ENCODE data around the gene RAB13.

Gene RAB13

GRCh38 chr1:153977250-153978240, 8.6 kb downstream of the RAB13 start, which contains the start of gene JTB:
JTB (minus strand) TSS chr1:153977674; CDS start chr1:153977252, 422 bp downstream.
- DNase-seq (ENCODE audit: low spot score) = peak; percentile 86

- DNase-seq (ENCODE audit: low spot score) = no peak
Observed at GRCh38 chr1:153976819-153977249, 9.3 kb downstream of the RAB13 start.

- DNase-seq (ENCODE audit: low spot score) = no peak
Observed at GRCh38 chr1:153973525-153973924, 12.6 kb downstream of the RAB13 start.

- DNase-seq (ENCODE audit: low spot score) = no peak
Observed at GRCh38 chr1:153973071-153973470, 13.1 kb downstream of the RAB13 start.

- no peak for DNase-seq (ENCODE audit: low spot score)
Observed at GRCh38 chr1:153970346-153970745, 15.8 kb downstream of the RAB13 start.

GRCh38 chr1:153968972-153969371, 17.2 kb downstream of the RAB13 start:
- DNase-seq (ENCODE audit: low spot score) = no peak

- DNase-seq (ENCODE audit: low spot score) = no peak
Observed at GRCh38 chr1:153968408-153968807, 17.7 kb downstream of the RAB13 start.

- no peak for DNase-seq (ENCODE audit: low spot score)
Observed at GRCh38 chr1:153968000-153968363, 18.2 kb downstream of the RAB13 start.

GRCh38 chr1:153967107-153967999, 18.8 kb downstream of the RAB13 start, which contains the start of gene CREB3L4:
CREB3L4 (plus strand) TSS chr1:153967902; CDS start chr1:153968526, 624 bp downstream.
- DNase-seq (ENCODE audit: low spot score) = peak; percentile 99

- DNase-seq (ENCODE audit: low spot score) = no peak
Observed at GRCh38 chr1:153963850-153964331, 22.2 kb downstream of the RAB13 start.

GRCh38 chr1:153963030-153963849, 22.9 kb downstream of the RAB13 start, which contains the start of gene SLC39A1:
SLC39A1 (minus strand) TSS chr1:153963537; CDS start chr1:153962715, 822 bp downstream.
- DNase-seq (ENCODE audit: low spot score) = peak; percentile 98

GRCh38 chr1:153962088-153963029, 23.8 kb downstream of the RAB13 start:
- DNase-seq (ENCODE audit: low spot score) = peak; percentile 37

GRCh38 chr1:153961421-153961820, 24.7 kb downstream of the RAB13 start:
- DNase-seq (ENCODE audit: low spot score) = no peak

GRCh38 chr1:153960206-153960605, 25.9 kb downstream of the RAB13 start:
- DNase-seq (ENCODE audit: low spot score) = no peak

- peak; percentile 39 for DNase-seq (ENCODE audit: low spot score)
Observed at GRCh38 chr1:153959454-153959853, 26.7 kb downstream of the RAB13 start.

GRCh38 chr1:153958961-153959260, 27.2 kb downstream of the RAB13 start:
- no peak for DNase-seq (ENCODE audit: low spot score)

GRCh38 chr1:153958111-153958960, 27.8 kb downstream of the RAB13 start, which contains the start of gene CRTC2:
CRTC2 (minus strand) TSS chr1:153958612; CDS start chr1:153958497, 115 bp downstream.
- peak; percentile 99 for DNase-seq (ENCODE audit: low spot score)

GRCh38 chr1:153957744-153958110, 28.4 kb downstream of the RAB13 start:
- DNase-seq (ENCODE audit: low spot score) = no peak
